ENCODE data around the gene SLIT3. TPM values are rescaled to one million over a fixed set of nuclear protein-coding genes. Genes with fewer than 3 reads are reported as not detected.

The SLIT3 gene
- total RNA-seq, 1 donor from 2014 or later = 31.8 TPM

- Mint-ChIP-seq H3K27ac (ENCODE audit: unreplicated experiment) (no peak overlapping the region), H3K27me3 (ENCODE audit: unreplicated experiment) (no peaks in the 10 kb centered on the region), H3K9me3 (ENCODE audit: unreplicated experiment) (no peaks in the 10 kb centered on the region), H3K36me3 (ENCODE audit: unreplicated experiment) (no peaks in the 10 kb centered on the region), H3K4me1 (ENCODE audit: unreplicated experiment) (peaks cover 14% of the 10 kb centered on the region), H3K4me3 (ENCODE audit: unreplicated experiment) (no peak overlapping the region)
- TF ChIP-seq CTCF (IDR thresholded peaks at IDR 0.05) = no peak
- DNase-seq (ENCODE audit: extremely low spot score, unreplicated experiment) = no peak
Measured at GRCh38 chr5:168658394-168658793, 642.5 kb downstream of the SLIT3 start.

- H3K27ac Mint-ChIP-seq (ENCODE audit: unreplicated experiment) = no peak overlapping the region
Measured at GRCh38 chr5:168656633-168657032, 644.3 kb downstream of the SLIT3 start.

GRCh38 chr5:168655316-168655715 is 645.6 kb downstream of the SLIT3 start:
- H3K36me3 Mint-ChIP-seq (ENCODE audit: unreplicated experiment) = no peaks in the 10 kb centered on the region
- H3K4me1 Mint-ChIP-seq (ENCODE audit: unreplicated experiment) = peaks cover 27% of the 10 kb centered on the region
- H3K27ac Mint-ChIP-seq (ENCODE audit: unreplicated experiment) = no peak overlapping the region
- DNase-seq (ENCODE audit: extremely low spot score, unreplicated experiment) = no peak
- no peak for TF ChIP-seq CTCF (IDR thresholded peaks at IDR 0.05)
- H3K9me3 Mint-ChIP-seq (ENCODE audit: unreplicated experiment) = no peaks in the 10 kb centered on the region
- H3K4me3 Mint-ChIP-seq (ENCODE audit: unreplicated experiment) = no peak overlapping the region
- no peaks in the 10 kb centered on the region for H3K27me3 Mint-ChIP-seq (ENCODE audit: unreplicated experiment)

More at GRCh38 chr5:168656633-168657032, 644.3 kb downstream of the SLIT3 start:
- Mint-ChIP-seq H3K4me1 (ENCODE audit: unreplicated experiment) (peaks cover 22% of the 10 kb centered on the region), H3K9me3 (ENCODE audit: unreplicated experiment) (no peaks in the 10 kb centered on the region), H3K4me3 (ENCODE audit: unreplicated experiment) (no peak overlapping the region), H3K36me3 (ENCODE audit: unreplicated experiment) (no peaks in the 10 kb centered on the region), H3K27me3 (ENCODE audit: unreplicated experiment) (no peaks in the 10 kb centered on the region)
- TF ChIP-seq CTCF (IDR thresholded peaks at IDR 0.05) = no peak
- no peak for DNase-seq (ENCODE audit: extremely low spot score, unreplicated experiment)

GRCh38 chr5:168654211-168654721 is 646.7 kb downstream of the SLIT3 start:
- H3K36me3 Mint-ChIP-seq (ENCODE audit: unreplicated experiment) = no peaks in the 10 kb centered on the region
- peaks cover 27% of the 10 kb centered on the region for H3K4me1 Mint-ChIP-seq (ENCODE audit: unreplicated experiment)
- no peak overlapping the region for H3K4me3 Mint-ChIP-seq (ENCODE audit: unreplicated experiment)
- no peaks in the 10 kb centered on the region for H3K27me3 Mint-ChIP-seq (ENCODE audit: unreplicated experiment)
- DNase-seq (ENCODE audit: extremely low spot score, unreplicated experiment) = no peak
- no peak for TF ChIP-seq CTCF (IDR thresholded peaks at IDR 0.05)
- peaks cover under 1% of the 10 kb centered on the region for H3K9me3 Mint-ChIP-seq (ENCODE audit: unreplicated experiment)
- peak overlapping the region; percentile 19 for H3K27ac Mint-ChIP-seq (ENCODE audit: unreplicated experiment)

GRCh38 chr5:168653626-168654025 is 647.3 kb downstream of the SLIT3 start:
- Mint-ChIP-seq H3K27ac (ENCODE audit: unreplicated experiment) (peak overlapping the region; percentile 19), H3K27me3 (ENCODE audit: unreplicated experiment) (no peaks in the 10 kb centered on the region), H3K4me1 (ENCODE audit: unreplicated experiment) (peaks cover 27% of the 10 kb centered on the region), H3K36me3 (ENCODE audit: unreplicated experiment) (no peaks in the 10 kb centered on the region), H3K9me3 (ENCODE audit: unreplicated experiment) (peaks cover 4% of the 10 kb centered on the region), H3K4me3 (ENCODE audit: unreplicated experiment) (no peak overlapping the region)
- TF ChIP-seq CTCF (IDR thresholded peaks at IDR 0.05) = no peak
- no peak for DNase-seq (ENCODE audit: extremely low spot score, unreplicated experiment)
